ENCODE results near the gene BTG3.

DNA sequence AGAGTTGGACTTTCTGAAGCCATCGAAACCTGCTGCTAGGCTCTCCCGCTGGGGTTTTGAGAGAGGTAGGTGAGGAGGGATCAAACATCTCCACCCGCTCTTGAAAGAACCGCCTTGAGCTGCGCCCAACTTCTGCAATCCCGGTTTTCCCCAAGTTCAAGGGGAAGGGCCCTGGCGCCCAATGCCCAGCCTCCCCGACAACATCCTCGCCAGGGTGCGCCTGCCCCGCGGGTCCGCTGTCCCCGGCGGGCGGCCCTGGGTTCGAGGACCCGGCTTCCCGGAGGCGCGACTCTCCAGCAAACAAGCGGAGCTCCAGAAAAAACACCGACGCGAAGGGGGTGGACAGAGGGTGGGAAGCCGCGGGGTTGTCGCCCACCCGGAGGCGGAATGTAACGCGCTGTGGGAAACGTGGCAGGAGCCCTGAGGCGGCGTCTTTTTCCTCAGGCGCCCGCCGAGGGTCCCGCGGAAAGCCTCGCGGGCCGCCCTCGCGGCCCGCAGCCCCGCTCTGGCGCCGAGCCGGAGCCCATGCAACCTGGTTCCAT, 607 bp downstream of the BTG3 start:
- TF ChIP-seq GATA3 (IDR thresholded peaks at IDR 0.05; ENCODE audit: low read depth, low read length) (no peak), GATA2 (IDR thresholded peaks at IDR 0.05; ENCODE audit: low read depth, low read length) (no peak)

Measured in SH-SY5Y (cell line).